ENCODE data around the gene PI16.

DNA sequence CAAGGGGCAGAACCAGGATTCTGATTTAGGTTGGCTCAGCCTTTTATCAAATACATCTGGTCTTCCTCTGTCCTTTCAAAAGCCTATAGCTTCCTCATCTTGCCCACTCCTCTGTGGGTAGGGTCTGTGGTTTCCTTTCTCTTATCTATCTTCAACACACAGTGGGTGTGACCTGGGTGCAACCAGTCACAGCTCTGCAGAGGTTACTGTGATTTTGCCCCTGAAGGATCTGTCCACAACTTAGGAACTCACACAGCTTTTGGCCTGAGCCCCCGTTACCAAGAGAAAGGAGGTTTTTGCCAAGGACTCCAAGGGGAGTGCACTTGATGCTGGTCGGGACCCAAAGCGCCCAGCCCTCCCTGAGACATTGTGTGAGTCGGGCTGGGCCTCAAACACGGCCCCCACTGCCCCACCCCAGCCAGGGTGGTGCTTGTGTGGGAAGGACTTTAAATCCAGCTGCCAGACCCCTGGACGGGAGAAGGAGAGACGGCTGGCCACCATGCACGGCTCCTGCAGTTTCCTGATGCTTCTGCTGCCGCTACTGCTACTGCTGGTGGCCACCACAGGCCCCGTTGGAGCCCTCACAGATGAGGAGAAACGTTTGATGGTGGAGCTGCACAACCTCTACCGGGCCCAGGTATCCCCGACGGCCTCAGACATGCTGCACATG is at the start of gene PI16:
- TF ChIP-seq, protein P1, sequence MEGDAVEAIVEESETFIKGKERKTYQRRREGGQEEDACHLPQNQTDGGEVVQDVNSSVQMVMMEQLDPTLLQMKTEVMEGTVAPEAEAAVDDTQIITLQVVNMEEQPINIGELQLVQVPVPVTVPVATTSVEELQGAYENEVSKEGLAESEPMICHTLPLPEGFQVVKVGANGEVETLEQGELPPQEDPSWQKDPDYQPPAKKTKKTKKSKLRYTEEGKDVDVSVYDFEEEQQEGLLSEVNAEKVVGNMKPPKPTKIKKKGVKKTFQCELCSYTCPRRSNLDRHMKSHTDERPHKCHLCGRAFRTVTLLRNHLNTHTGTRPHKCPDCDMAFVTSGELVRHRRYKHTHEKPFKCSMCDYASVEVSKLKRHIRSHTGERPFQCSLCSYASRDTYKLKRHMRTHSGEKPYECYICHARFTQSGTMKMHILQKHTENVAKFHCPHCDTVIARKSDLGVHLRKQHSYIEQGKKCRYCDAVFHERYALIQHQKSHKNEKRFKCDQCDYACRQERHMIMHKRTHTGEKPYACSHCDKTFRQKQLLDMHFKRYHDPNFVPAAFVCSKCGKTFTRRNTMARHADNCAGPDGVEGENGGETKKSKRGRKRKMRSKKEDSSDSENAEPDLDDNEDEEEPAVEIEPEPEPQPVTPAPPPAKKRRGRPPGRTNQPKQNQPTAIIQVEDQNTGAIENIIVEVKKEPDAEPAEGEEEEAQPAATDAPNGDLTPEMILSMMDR (IDR thresholded peaks at IDR 0.05): no peak
- no peak for TF ChIP-seq POLR2A (IDR thresholded peaks at IDR 0.05)
